ENCODE measurements around the gene SHC4.
A peak's percentile ranks its signal among the peaks of the same experiment; 100 is the strongest.

Gene SHC4

GRCh38 chr15:48889925-48890324, 73.8 kb downstream of the SHC4 start:
- no peak overlapping the region for H3K27ac ChIP-seq (ENCODE audit: low read depth, low read length)
- no peaks in the 10 kb centered on the region for H3K4me1 ChIP-seq (ENCODE audit: control insufficient read depth in 1 of 2, insufficient read depth in 2 of 2, low read length in 2 of 2)
- H3K9ac ChIP-seq (ENCODE audit: low read depth in 1 of 2, low read length in 2 of 2), result no peak overlapping the region
- H3K9me3 ChIP-seq (ENCODE audit: control insufficient read depth in 1 of 2, low read length in 2 of 2), result no peaks in the 10 kb centered on the region
- no peak overlapping the region for H3K4me3 ChIP-seq (ENCODE audit: low read depth in 1 of 2, low read length in 2 of 2)
- no peaks in the 10 kb centered on the region for H3K36me3 ChIP-seq (ENCODE audit: control insufficient read depth in 1 of 2, insufficient read depth in 2 of 2, low read length in 2 of 2)
- H3K27me3 ChIP-seq (ENCODE audit: control insufficient read depth in 1 of 2, insufficient read depth in 2 of 2, low read length in 2 of 2), result no peaks in the 10 kb centered on the region

GRCh38 chr15:48888836-48889235, 74.9 kb downstream of the SHC4 start:
- Histone ChIP-seq H3K9me3 (ENCODE audit: control insufficient read depth in 1 of 2, low read length in 2 of 2) (no peaks in the 10 kb centered on the region), H3K36me3 (ENCODE audit: control insufficient read depth in 1 of 2, insufficient read depth in 2 of 2, low read length in 2 of 2) (no peaks in the 10 kb centered on the region), H3K27me3 (ENCODE audit: control insufficient read depth in 1 of 2, insufficient read depth in 2 of 2, low read length in 2 of 2) (no peaks in the 10 kb centered on the region), H3K4me3 (ENCODE audit: low read depth in 1 of 2, low read length in 2 of 2) (no peak overlapping the region), H3K4me1 (ENCODE audit: control insufficient read depth in 1 of 2, insufficient read depth in 2 of 2, low read length in 2 of 2) (no peaks in the 10 kb centered on the region), H3K9ac (ENCODE audit: low read depth in 1 of 2, low read length in 2 of 2) (no peak overlapping the region), H3K27ac (ENCODE audit: low read depth, low read length) (no peak overlapping the region)

DNA sequence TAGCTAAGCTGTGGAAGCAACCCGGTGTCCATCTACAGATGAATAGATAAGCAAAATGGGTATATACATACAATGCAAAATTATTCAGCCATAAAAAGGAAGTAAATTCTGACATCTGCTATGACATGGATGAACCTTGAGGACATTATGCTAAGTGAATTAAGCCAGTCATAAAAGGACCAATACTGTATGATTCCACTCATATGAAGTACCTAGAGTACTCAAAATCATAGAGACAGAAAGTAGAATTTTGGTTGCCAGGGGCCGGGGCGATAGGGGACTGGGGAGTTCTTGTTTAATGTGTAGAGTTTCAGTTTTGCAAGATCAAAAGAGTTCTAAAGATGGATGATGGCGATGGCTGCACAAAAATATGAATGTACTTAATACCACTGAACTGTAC, 75.5 kb downstream of the SHC4 start:
- no peak overlapping the region for H3K27ac ChIP-seq (ENCODE audit: low read depth, low read length)

DNA sequence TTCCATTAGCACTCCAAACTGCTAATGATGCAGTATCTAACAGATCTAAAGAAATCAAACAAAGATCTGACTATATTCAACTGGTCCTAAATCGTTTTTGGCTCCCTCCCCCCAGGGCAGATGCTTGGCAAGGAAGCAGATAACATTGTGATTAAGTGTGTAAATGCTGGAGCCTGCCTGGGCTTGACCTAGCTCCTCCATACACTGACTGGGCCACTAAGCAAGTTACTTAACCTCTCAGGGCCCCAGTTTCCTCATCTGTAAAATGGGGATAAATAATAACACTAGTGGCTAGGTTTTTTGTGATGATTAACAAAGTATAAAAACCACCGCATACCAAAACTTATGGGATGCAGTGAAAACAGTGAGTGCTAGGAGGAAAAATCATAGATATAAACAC, 76.6 kb downstream of the SHC4 start:
- H3K27ac ChIP-seq (ENCODE audit: low read depth, low read length), result no peak overlapping the region
- no peaks in the 10 kb centered on the region for H3K4me1 ChIP-seq (ENCODE audit: control insufficient read depth in 1 of 2, insufficient read depth in 2 of 2, low read length in 2 of 2)
- no peaks in the 10 kb centered on the region for H3K9me3 ChIP-seq (ENCODE audit: control insufficient read depth in 1 of 2, low read length in 2 of 2)
- H3K27me3 ChIP-seq (ENCODE audit: control insufficient read depth in 1 of 2, insufficient read depth in 2 of 2, low read length in 2 of 2), result no peaks in the 10 kb centered on the region
- no peak overlapping the region for H3K4me3 ChIP-seq (ENCODE audit: low read depth in 1 of 2, low read length in 2 of 2)
- no peaks in the 10 kb centered on the region for H3K36me3 ChIP-seq (ENCODE audit: control insufficient read depth in 1 of 2, insufficient read depth in 2 of 2, low read length in 2 of 2)
- H3K9ac ChIP-seq (ENCODE audit: low read depth in 1 of 2, low read length in 2 of 2), result no peak overlapping the region

More for the DNA sequence above, 75.5 kb downstream of the SHC4 start:
- no peaks in the 10 kb centered on the region for H3K36me3 ChIP-seq (ENCODE audit: control insufficient read depth in 1 of 2, insufficient read depth in 2 of 2, low read length in 2 of 2)
- no peak overlapping the region for H3K9ac ChIP-seq (ENCODE audit: low read depth in 1 of 2, low read length in 2 of 2)
- H3K4me3 ChIP-seq (ENCODE audit: low read depth in 1 of 2, low read length in 2 of 2), result no peak overlapping the region
- H3K27me3 ChIP-seq (ENCODE audit: control insufficient read depth in 1 of 2, insufficient read depth in 2 of 2, low read length in 2 of 2), result no peaks in the 10 kb centered on the region
- H3K4me1 ChIP-seq (ENCODE audit: control insufficient read depth in 1 of 2, insufficient read depth in 2 of 2, low read length in 2 of 2), result no peaks in the 10 kb centered on the region
- H3K9me3 ChIP-seq (ENCODE audit: control insufficient read depth in 1 of 2, low read length in 2 of 2), result no peaks in the 10 kb centered on the region

GRCh38 chr15:48883699-48884098, 80.0 kb downstream of the SHC4 start:
- Histone ChIP-seq H3K4me1 (ENCODE audit: control insufficient read depth in 1 of 2, insufficient read depth in 2 of 2, low read length in 2 of 2) (peaks cover 0 to 17% of the 10 kb centered on the region in 2 donors), H3K27ac (ENCODE audit: low read depth, low read length) (no peak overlapping the region), H3K4me3 (ENCODE audit: low read depth in 1 of 2, low read length in 2 of 2) (no peak overlapping the region), H3K9me3 (ENCODE audit: control insufficient read depth in 1 of 2, low read length in 2 of 2) (no peaks in the 10 kb centered on the region), H3K9ac (ENCODE audit: low read depth in 1 of 2, low read length in 2 of 2) (no peak overlapping the region), H3K36me3 (ENCODE audit: control insufficient read depth in 1 of 2, insufficient read depth in 2 of 2, low read length in 2 of 2) (no peaks in the 10 kb centered on the region), H3K27me3 (ENCODE audit: control insufficient read depth in 1 of 2, insufficient read depth in 2 of 2, low read length in 2 of 2) (no peaks in the 10 kb centered on the region)

GRCh38 chr15:48880070-48880634, 83.6 kb downstream of the SHC4 start:
- Histone ChIP-seq H3K4me1 (ENCODE audit: control insufficient read depth in 1 of 2, insufficient read depth in 2 of 2, low read length in 2 of 2) (peaks cover 0 to 17% of the 10 kb centered on the region in 2 donors), H3K27me3 (ENCODE audit: control insufficient read depth in 1 of 2, insufficient read depth in 2 of 2, low read length in 2 of 2) (no peaks in the 10 kb centered on the region), H3K9me3 (ENCODE audit: control insufficient read depth in 1 of 2, low read length in 2 of 2) (no peaks in the 10 kb centered on the region), H3K27ac (ENCODE audit: low read depth, low read length) (no peak overlapping the region), H3K4me3 (ENCODE audit: low read depth in 1 of 2, low read length in 2 of 2) (no peak overlapping the region), H3K36me3 (ENCODE audit: control insufficient read depth in 1 of 2, insufficient read depth in 2 of 2, low read length in 2 of 2) (no peaks in the 10 kb centered on the region), H3K9ac (ENCODE audit: low read depth in 1 of 2, low read length in 2 of 2) (no peak overlapping the region)

DNA sequence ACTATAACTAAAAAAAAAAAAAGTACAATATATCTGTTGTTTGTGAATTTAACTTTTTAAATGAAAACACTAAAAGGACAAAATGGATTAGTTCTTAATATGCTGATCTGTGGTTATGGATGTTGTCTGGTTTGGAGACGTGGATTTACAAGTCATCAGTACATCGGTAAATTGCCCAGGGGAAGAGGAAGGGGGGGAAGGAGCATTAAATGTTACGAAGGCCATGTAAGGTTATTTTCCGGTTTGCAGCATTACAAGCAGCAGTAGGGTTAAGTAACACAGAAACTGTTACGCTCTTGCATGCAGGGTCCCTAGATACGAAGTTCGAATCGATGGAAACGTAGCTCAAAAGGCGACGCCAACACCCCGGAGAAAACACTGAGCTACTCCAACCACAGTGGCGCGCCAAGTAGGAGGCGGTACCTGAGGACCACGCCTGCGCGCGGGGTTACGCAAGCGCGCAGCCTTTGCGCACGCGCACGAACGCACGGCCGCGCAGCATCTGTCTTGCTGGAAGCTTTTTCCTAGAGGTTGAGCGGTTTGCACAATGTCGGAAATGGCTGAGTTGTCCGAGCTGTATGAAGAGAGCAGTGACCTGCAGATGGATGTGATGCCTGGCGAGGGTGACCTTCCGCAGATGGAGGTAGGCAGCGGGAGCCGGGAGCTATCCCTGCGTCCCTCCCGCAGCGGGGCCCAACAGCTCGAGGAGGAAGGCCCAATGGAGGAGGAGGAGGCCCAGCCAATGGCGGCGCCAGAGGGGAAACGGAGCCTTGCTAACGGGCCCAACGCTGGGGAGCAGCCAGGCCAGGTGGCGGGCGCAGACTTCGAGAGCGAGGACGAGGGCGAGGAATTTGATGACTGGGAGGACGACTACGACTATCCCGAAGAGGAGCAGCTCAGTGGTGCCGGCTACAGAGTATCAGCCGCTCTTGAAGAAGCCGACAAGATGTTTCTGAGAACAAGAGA, 85.8 kb downstream of the SHC4 start, which contains the start of gene EID1:
EID1 (plus strand) TSS at position 505 of the 966 bp plus-strand sequence; CDS start at position 548, 43 bp downstream.
- H3K36me3 ChIP-seq (ENCODE audit: control insufficient read depth in 1 of 2, insufficient read depth in 2 of 2, low read length in 2 of 2), result no peaks in the 10 kb centered on the region
- H3K27ac ChIP-seq (ENCODE audit: low read depth, low read length), result peak within 1 kb of the TSS; percentile 82
- peak within 1 kb of the TSS; percentile 81 to 84 for H3K9ac ChIP-seq (ENCODE audit: low read depth in 1 of 2, low read length in 2 of 2)
- H3K27me3 ChIP-seq (ENCODE audit: control insufficient read depth in 1 of 2, insufficient read depth in 2 of 2, low read length in 2 of 2), result peaks cover 0 to 2% of the 10 kb centered on the region in 2 donors
- no peaks in the 10 kb centered on the region for H3K9me3 ChIP-seq (ENCODE audit: control insufficient read depth in 1 of 2, low read length in 2 of 2)
- peaks cover 0 to 17% of the 10 kb centered on the region in 2 donors for H3K4me1 ChIP-seq (ENCODE audit: control insufficient read depth in 1 of 2, insufficient read depth in 2 of 2, low read length in 2 of 2)
- H3K4me3 ChIP-seq (ENCODE audit: low read depth in 1 of 2, low read length in 2 of 2), result peak within 1 kb of the TSS; percentile 95 to 97

GRCh38 chr15:48876057-48876456, 87.7 kb downstream of the SHC4 start:
- Histone ChIP-seq H3K27ac (ENCODE audit: low read depth, low read length) (no peak overlapping the region), H3K4me1 (ENCODE audit: control insufficient read depth in 1 of 2, insufficient read depth in 2 of 2, low read length in 2 of 2) (peaks cover 0 to 17% of the 10 kb centered on the region in 2 donors), H3K27me3 (ENCODE audit: control insufficient read depth in 1 of 2, insufficient read depth in 2 of 2, low read length in 2 of 2) (peaks cover 0 to 6% of the 10 kb centered on the region in 2 donors), H3K4me3 (ENCODE audit: low read depth in 1 of 2, low read length in 2 of 2) (no peak overlapping the region), H3K9ac (ENCODE audit: low read depth in 1 of 2, low read length in 2 of 2) (no peak overlapping the region), H3K9me3 (ENCODE audit: control insufficient read depth in 1 of 2, low read length in 2 of 2) (no peaks in the 10 kb centered on the region), H3K36me3 (ENCODE audit: control insufficient read depth in 1 of 2, insufficient read depth in 2 of 2, low read length in 2 of 2) (no peaks in the 10 kb centered on the region)

DNA sequence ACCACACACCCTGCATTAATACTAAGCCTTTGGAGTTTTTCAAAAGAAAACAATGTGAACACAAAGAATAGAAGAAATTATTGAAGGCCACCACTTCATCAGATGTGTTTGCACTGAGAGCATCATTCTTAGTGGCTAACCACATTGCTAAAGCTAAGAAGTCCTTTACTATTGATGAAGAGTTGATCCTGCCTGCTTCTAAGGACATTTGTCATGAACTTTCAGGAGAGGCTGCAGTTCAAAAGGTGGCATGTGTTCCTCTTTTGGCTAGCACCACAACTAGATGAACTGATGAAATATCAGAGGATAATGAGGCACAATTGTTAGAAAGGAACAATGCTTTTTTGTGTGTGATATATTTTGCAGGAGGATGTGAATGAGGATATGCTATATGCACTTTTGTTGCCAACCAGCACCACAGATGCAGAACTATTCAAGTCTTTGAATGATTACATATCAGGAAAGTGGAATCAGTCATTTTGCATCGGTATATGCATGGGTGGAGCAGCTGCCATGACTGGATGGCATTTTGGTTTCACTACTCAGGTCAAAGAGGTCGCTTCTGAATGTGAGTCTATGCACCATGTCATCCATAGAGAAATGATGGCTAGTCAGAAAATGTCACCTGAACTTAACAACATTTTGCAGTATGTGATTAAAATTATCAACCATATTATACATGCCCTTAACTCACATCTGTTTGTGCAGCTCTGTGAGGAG, 88.3 kb downstream of the SHC4 start:
- Histone ChIP-seq H3K4me3 (ENCODE audit: low read depth in 1 of 2, low read length in 2 of 2) (no peak overlapping the region), H3K27ac (ENCODE audit: low read depth, low read length) (no peak overlapping the region), H3K9me3 (ENCODE audit: control insufficient read depth in 1 of 2, low read length in 2 of 2) (no peaks in the 10 kb centered on the region), H3K4me1 (ENCODE audit: control insufficient read depth in 1 of 2, insufficient read depth in 2 of 2, low read length in 2 of 2) (peaks cover 0 to 17% of the 10 kb centered on the region in 2 donors), H3K27me3 (ENCODE audit: control insufficient read depth in 1 of 2, insufficient read depth in 2 of 2, low read length in 2 of 2) (peaks cover 0 to 6% of the 10 kb centered on the region in 2 donors), H3K36me3 (ENCODE audit: control insufficient read depth in 1 of 2, insufficient read depth in 2 of 2, low read length in 2 of 2) (no peaks in the 10 kb centered on the region), H3K9ac (ENCODE audit: low read depth in 1 of 2, low read length in 2 of 2) (no peak overlapping the region)

DNA sequence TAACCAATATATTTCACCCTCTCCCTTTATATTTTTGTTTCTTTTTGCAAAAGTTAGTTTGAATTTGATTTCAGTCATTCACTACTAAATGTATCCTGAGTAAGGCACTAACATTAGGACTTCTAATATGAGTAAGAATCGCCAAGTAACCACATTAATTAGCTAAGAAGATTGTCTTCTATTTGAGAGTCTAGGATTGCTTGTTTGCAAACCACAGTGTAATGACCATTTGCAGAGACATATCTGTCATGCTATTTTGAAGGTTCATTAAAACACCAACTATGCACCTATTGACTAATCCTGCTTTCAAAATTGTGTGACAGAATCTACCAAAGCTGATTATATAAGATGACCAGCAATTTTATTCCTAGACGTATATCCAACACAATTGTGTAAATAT, 91.1 kb downstream of the SHC4 start:
- no peak overlapping the region for H3K27ac ChIP-seq (ENCODE audit: low read depth, low read length)
- no peaks in the 10 kb centered on the region for H3K4me1 ChIP-seq (ENCODE audit: control insufficient read depth in 1 of 2, insufficient read depth in 2 of 2, low read length in 2 of 2)
- no peak overlapping the region for H3K9ac ChIP-seq (ENCODE audit: low read depth in 1 of 2, low read length in 2 of 2)
- H3K36me3 ChIP-seq (ENCODE audit: control insufficient read depth in 1 of 2, insufficient read depth in 2 of 2, low read length in 2 of 2), result no peaks in the 10 kb centered on the region
- H3K27me3 ChIP-seq (ENCODE audit: control insufficient read depth in 1 of 2, insufficient read depth in 2 of 2, low read length in 2 of 2), result peaks cover 0 to 6% of the 10 kb centered on the region in 2 donors
- no peak overlapping the region for H3K4me3 ChIP-seq (ENCODE audit: low read depth in 1 of 2, low read length in 2 of 2)
- H3K9me3 ChIP-seq (ENCODE audit: control insufficient read depth in 1 of 2, low read length in 2 of 2), result no peaks in the 10 kb centered on the region

All from duodenal mucosa (tissue), 2 donors.